Caki2 (cell line): ENCODE data around the gene ARL8A. TPM values are rescaled to one million over a fixed set of nuclear protein-coding genes. Genes with fewer than 3 reads are reported as not detected.

Experiments
- DNase-seq: peaks from one replicate; pipeline ENCODE4 v3.0.0-alpha.2; 2015; ENCODE audit warnings: low read depth
- in situ Hi-C: cut with HindIII; loops from 2 replicates; pipeline ENCODE4 v1.10.0; 2016; ENCODE audit warnings: low sequenced_read_pairs, low pct_unique_long_range_greater_than_20kb, mixed read lengths
- total RNA-seq: library from RNA; depleted of rRNA; stranded (reverse); fragments of >200 nt; shearing (Covaris generic); gene quantifications from 2 replicates; pipeline ENCODE4 v1.2.3, GENCODE V29; 2014; ENCODE audit warnings: low replicate concordance; rRNA removed

Gene ARL8A
- total RNA-seq, 1 experiment from 2014 or later = 23.9 TPM

DNA sequence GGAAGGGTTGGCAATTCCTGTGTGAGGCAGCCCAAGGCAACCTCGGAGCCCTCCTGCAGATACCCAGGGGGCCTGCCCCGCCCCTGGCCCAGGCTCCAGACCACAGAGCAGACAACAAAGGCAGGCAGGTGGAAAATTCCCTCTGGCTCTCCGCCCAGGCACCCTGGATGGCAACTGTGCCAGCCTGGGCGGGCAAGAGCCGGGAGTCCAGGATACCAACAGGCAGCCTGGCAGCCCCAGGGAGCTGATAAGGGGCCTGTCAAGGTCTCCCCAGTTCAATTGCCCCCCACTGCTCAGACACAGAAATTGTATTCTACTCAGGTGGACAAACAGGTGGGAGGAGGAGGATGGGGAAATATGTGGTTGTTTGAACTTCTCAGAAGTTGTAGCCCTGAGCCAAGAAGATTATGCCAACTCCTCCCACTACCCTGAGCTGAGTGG, 37.2 kb downstream of the ARL8A start:
- DNase-seq = peak; percentile 66
- in situ Hi-C loops = no loop called here

DNA sequence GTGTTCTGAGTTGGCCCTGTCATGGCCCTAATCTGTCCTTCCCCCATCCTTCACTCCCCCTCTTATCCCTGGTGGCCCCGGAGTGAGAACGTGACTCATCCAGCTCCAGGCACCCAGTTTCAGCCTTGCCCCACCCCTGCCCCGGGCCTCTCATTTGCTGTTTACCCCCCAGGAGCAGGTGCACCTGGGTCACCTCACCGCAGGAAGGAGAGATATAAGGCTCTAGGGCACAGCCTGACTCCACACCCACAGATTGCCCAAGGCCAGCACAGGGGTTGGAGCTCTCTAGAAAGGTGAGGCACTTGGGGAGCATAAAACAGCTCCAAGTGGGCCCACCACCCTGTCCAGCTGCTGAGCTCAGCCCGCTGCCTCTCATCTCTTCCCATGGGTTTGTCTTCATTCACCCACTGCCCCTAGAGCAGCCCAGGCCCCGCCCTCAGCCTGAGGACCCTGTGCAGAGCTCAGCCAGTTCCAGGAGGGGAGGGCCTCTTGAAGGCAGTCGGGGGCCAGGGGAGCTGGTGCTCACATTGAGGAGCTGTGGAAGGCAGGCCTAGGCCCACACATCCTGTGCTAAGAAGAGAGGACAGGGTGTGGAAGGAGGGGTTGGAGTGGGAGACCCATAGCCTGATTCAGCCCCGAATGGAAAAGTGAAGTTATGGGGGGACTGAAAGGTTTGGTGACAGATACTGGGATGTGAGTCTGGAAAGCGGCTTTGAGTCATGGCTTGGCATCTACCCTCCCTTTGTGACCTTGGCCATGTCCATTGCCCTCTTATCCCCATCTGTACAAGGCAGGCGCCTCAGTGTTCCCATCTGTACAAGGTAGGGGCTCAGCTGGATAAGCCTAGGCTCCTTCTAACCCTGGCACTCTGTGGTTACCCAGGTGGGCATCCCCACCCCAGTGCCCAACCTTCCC, 37.9 kb downstream of the ARL8A start:
- DNase-seq = no peak
- in situ Hi-C loops = no loop called here

DNA sequence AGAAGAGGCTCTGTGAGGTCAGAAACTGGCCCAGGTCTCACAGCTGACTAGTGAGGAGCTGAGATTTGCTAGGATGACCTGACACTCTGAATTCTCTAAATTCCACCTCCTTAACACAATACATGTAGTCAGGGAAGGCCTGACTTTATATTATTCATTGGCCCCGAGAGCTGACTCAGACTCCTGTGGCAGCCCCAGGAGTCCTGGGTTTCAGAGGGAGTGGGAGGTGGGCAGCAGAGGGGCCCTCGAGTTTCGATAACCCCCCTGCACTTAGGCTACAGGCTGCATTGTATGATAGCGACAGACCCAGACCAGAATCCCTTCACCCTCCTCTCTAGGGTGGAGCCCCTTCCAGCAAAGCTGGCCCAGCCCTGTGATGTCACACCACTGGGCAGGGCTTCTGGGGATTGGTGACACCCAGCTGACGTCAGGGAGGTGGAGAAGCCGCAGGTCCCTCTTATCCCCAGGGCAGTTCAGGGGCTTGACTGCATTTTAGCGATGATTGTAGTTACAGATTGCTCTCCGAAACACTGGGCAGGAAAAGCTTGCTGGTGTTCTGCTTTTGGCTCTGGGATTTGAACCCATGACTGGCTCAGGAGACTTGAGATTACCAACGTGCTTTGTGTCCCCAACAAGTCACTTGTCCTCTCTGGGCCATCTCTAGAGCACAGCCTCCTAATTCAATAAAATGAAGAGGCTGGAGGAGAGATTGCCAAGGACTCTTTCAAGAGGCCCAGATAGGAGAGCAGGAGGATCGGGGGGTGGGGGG, 38.8 kb downstream of the ARL8A start:
- in situ Hi-C loops = no loop called here

DNA sequence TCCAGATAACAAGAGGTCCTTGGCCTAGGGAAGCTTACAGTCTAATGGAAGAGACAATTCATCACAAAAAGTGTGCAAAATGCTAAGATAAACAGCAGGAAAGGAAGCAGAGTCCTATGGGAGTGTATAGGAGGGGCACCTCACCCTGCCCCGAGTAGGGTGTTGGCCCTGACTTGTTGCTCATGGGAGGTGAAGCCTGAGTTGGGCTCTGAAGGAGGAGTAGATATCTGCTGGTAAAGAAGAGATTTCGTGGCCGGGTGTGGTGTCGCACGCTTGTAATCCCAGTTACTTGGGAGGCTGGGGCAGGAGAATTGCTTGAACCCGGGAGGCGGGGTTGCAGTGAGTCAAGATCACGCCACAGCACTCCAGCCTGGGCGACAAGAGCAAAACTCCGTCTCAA, 40.5 kb downstream of the ARL8A start:
- no peak for DNase-seq
- in situ Hi-C loops = no loop called here

More for the DNA sequence above, 38.8 kb downstream of the ARL8A start:
- peak; percentile 96 for DNase-seq

DNA sequence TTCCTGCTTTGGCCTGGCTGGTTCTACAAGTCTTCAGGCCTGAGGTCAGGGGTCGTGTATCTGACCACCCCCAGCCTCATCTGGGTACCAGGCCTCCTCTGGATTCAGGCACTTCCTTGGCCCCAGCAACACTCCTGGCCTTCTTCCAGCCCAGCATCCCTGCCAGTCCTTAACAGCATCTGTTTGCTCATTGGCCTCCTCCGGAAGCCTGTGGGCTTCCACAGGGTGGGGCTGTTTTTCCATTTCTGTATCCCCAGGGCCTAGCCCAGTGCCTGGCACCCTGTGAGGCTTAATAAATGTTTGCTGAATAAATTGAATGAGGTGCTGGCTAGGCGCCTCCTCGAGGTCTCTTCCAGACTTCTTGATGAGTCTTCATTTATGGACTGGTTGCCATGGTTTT, 43.4 kb downstream of the ARL8A start:
- in situ Hi-C loops = no loop called here
- no peak for DNase-seq

DNA sequence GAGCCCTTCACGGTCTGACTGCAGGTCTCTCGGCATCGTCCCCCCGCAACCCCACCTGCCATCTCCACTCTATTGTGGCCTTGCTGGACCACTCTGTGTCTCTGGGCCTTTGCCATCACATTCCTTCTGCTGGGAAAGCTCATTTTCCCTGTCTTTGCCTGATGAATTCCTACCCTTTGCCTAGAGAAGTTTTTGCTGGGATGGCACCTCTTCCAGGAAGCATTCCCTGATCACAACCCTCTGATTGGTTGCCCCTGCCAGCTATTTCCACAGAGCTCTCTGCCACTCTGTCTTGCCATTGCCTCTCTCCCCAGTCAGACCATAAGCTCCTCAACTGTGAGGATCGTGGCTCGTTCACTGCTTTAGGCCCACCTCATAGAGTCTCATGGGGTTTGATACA, 50.7 kb downstream of the ARL8A start:
- no peak for DNase-seq
- in situ Hi-C loops = no loop called here

DNA sequence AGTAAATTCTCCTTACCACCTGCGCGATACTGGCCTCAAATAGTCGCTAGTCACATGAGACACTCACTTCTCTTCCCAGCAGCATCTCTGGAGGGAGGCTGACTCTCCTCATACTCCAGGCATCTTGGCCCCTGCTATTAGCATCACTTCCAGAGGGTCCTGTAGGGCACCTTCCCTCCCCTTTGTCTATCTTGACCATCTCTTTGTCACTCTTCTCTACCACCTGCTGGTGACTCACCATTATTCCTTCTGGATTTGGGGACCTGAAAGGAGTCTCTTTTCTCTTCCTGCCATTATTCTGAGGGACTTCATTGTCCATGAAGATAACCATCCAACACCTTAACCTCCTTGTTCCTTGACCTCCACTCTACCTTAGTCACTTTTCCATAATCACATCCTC, 53.5 kb downstream of the ARL8A start:
- no peak for DNase-seq
- in situ Hi-C loops = no loop called here

DNA sequence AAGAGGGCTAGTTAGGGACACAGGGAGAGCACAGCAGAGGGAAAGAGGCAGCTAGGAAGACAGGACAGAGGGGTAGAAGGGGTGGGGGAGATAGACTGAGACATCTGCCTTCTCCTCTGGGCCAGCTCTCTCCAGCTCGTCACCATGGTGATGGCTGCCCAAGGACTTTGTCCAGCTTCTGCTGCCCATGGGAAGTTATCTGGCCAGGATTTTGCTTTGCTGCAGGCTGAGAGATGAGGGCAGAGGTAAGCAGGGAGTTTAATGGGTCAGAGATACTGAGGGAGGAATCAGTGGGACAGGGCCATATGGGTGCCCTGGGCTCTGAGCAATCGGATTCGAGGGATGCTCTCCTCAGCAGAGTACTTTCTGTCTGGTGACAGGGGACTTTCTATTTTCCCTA, 56.3 kb downstream of the ARL8A start:
- in situ Hi-C loops = no loop called here
- DNase-seq = no peak

DNA sequence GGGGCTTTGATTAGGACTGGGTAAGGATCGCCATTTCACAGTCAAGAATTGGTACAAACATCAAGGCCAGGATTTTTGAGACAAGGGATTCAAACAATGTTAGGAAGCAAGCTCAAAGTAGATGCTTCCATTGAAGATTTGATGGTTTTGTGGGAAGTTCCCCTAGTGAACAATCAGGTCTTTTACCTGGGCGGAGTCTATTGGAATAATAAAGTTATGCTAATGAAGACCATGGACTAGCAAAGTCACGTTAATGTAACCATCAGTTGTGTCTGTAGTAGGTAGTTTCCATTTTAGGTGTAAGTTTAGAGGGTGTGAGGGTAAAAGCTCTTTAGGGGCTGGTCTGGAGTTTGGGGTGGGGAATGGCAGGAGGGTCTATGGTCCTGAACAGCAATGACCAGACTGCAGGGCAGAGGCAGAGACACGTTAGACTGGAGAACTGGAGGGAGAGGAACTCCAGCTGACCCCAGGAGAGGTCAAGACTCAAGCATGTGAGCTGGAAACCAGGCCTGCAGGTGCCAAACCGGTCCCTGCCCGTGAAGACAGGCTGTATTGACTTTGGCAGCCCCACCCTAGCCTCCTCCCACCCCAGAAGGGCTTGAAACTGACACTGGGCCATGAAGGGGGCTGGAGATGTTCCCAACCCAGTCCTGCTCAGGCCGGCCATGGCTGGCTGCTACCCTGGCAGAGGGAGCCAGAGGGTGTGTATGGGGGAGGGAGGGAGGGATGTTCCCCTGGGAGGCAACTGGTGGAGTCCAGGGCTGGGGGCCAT, 57.8 kb downstream of the ARL8A start:
- in situ Hi-C loops = no loop called here
- no peak for DNase-seq

DNA sequence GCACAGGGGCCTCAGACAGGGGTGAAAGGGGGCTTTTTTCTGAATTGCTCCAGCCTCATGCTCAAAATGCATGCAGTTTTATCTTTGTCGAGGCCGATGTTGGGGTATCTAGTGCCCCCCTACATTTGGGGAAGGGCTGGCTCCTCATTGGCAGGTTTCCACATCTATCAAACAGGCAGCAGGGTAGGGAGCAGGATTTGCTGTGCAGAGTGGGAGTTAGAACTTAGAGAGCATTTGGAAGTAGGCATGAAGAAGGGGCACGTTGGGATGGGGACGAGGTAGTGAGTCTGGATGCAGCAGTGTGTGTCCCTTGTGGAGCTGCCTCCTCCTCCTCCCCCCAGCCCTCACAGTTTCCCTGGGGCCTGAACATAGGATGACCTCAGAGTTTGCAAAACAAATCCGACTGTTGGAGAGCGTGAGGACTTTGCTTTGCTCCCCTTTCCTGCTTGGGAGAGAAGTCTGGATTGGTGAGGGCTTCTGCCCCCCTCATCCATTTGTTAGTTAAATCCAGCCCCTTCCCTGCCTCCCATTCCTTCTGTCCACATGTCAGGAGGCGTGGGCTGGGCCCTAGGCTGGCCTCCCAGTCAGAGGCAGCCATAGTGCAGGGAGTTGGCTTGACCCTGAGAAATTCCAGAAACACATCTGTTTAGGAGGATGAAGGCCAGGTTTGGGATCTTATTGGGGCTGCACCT, 58.7 kb downstream of the ARL8A start:
- DNase-seq = no peak
- in situ Hi-C loops = no loop called here

DNA sequence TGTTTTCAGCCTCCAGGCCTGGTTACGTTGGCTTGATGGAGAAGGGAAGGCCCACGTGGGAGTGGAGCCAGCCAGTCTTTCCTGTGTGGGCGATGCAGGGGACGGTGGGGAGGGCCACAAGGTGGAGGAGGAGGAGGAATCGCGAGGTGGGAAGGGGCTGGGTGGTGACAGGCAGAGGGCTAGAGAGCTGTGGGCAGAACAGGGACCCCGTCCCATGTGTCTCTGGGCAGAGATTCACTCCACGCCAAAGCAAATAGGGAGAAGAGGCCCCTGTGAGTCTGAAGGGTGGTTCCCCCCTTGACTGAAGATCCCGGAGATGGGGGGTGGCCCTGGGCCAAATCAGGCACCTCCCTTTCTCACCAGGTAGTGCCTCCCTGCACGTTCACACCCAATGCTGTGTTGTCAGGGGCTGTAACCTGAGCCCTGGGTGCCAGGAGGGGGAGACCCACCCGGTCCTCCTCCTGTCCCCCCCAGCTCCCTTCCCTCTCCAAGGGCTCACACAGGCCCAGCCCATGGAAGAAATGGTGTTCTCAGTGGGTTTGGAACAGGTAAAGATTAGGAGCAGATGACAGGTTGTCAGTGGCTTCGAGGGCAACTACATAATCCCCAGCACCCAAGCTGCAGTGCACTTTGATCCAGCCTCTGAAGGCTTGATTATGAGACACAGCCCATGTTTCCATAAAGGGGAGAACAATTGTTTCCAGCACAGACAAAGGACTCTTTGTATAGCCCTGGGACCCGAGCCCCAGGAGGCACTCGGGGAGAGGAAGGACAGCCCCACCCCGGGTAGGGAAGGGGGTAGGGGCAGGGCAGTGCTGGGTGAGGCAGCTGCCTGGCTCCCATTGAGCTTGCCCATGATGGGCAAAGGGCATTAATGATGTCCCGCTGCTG, 59.5 kb downstream of the ARL8A start:
- in situ Hi-C loops = no loop called here

More for the DNA sequence above, 59.5 kb downstream of the ARL8A start:
- DNase-seq = no peak

Other genes starting within 250 kb of the ARL8A start
- gene LMOD1, start 198.2 kb downstream of the ARL8A start, total RNA-seq = not detected in 2 replicates
- gene TIMM17A, start 189.2 kb downstream of the ARL8A start, total RNA-seq = 48.8 and 56.4 TPM in 2 replicates
- gene RNPEP, start 162.1 kb downstream of the ARL8A start, total RNA-seq = 139 and 146 TPM in 2 replicates
- gene ELF3, start 134.2 kb downstream of the ARL8A start, total RNA-seq = 251 and 255 TPM in 2 replicates
- not detected in 2 replicates for gene GPR37L1, start 21.8 kb downstream of the ARL8A start, total RNA-seq
- gene PTPN7, start 15.9 kb upstream of the ARL8A start, total RNA-seq = not detected in 2 replicates
- gene LGR6, start 49.1 kb upstream of the ARL8A start, total RNA-seq = not detected in 2 replicates
- 135 and 136 TPM in 2 replicates for gene UBE2T, start 197.2 kb upstream of the ARL8A start, total RNA-seq
- 2.8 and 14.8 TPM in 2 replicates for gene PPP1R12B, start 204.0 kb upstream of the ARL8A start, total RNA-seq